CD14-positive monocyte (primary cell): ENCODE data around the gene BICRAL. TPM values are rescaled to one million over a fixed set of nuclear protein-coding genes. Genes with fewer than 3 reads are reported as not detected.
A peak's percentile ranks its signal among the peaks of the same experiment; 100 is the strongest.

Experiments
- DNase-seq, 3 donors: peaks; one replicate each; pipeline ENCODE4 v3.0.0-alpha.2; 2011 to 2022
- H2AFZ ChIP-seq: 2 replicates; pipeline ENCODE4 v1.6.0; 2012; ENCODE audit warnings: mild to moderate bottlenecking, low read depth, low read length, inconsistent platforms; ENCODE audit not compliant: insufficient read depth, poor library complexity, severe bottlenecking
- H3K27ac ChIP-seq, 2 donors: 1 replicate in 1 of 2; 2 replicates in 1 of 2; pipeline ENCODE4 v1.5.1; 2012 to 2013; ENCODE audit warnings: low read length in 2 of 2, control low read depth in 1 of 2, inconsistent platforms in 1 of 2, low read depth in 1 of 2, mild to moderate bottlenecking in 1 of 2
- H3K27me3 ChIP-seq, 2 donors: one replicate each; pipeline versions ENCODE4 v1.6.0 to v1.6.1; 2011 to 2013; ENCODE audit warnings: low read length in 2 of 2; ENCODE audit not compliant: control insufficient read depth in 2 of 2, insufficient read depth in 2 of 2
- H3K36me3 ChIP-seq, 2 donors: replicated peaks in 1 of 2; 1 replicate in 1 of 2; 2 replicates in 1 of 2; pipeline versions ENCODE4 v1.5.1 to v1.6.1; 2012 to 2013; ENCODE audit warnings: low read length in 2 of 2, control low read depth in 1 of 2, inconsistent platforms in 1 of 2, mild to moderate bottlenecking in 1 of 2; ENCODE audit not compliant: insufficient read depth in 2 of 2, control insufficient read depth in 1 of 2
- H3K4me1 ChIP-seq, 2 donors: 1 replicate in 1 of 2; 2 replicates in 1 of 2; pipeline versions ENCODE4 v1.5.1 to v1.6.1; 2012 to 2013; ENCODE audit warnings: low read length in 2 of 2, control low read depth in 1 of 2, inconsistent platforms in 1 of 2, mild to moderate bottlenecking in 1 of 2, moderate library complexity in 1 of 2; ENCODE audit not compliant: insufficient read depth in 2 of 2, control insufficient read depth in 1 of 2
- H3K4me2 ChIP-seq: replicated peaks from 2 replicates; pipeline ENCODE3; 2012; ENCODE audit warnings: low read length, moderate library complexity, mild to moderate bottlenecking; ENCODE audit not compliant: poor library complexity, severe bottlenecking; ENCODE audit errors: extremely low read depth
- H3K4me3 ChIP-seq, 3 experiments: fragments of 200-600 bp in 1 of 3; sonication (generic) in 1 of 3; replicated peaks in 1 of 3; 1 replicate in 2 of 3; 2 replicates in 1 of 3; pipeline ENCODE4 v1.5.1; 2011 to 2013; ENCODE audit warnings: low read length in 3 of 3, mild to moderate bottlenecking in 3 of 3, control low read depth in 2 of 3, low read depth in 2 of 3, inconsistent platforms in 1 of 3, moderate library complexity in 1 of 3
- H3K79me2 ChIP-seq: 2 replicates; pipeline ENCODE4 v1.6.0; 2012; ENCODE audit warnings: mild to moderate bottlenecking, control low read depth, inconsistent platforms, low read length, moderate library complexity; ENCODE audit not compliant: insufficient read depth
- H3K9ac ChIP-seq: 2 replicates; pipeline ENCODE4 v1.6.0; 2017; ENCODE audit warnings: low read length, mild to moderate bottlenecking; ENCODE audit not compliant: insufficient read depth, poor library complexity, severe bottlenecking
- H3K9me3 ChIP-seq, 2 donors: replicated peaks in 1 of 2; 1 replicate in 1 of 2; 2 replicates in 1 of 2; pipeline versions ENCODE4 v1.5.1 to v1.6.1; 2012 to 2013; ENCODE audit warnings: low read length in 2 of 2, control low read depth in 1 of 2; ENCODE audit not compliant: control insufficient read depth in 1 of 2, insufficient read depth in 1 of 2
- H4K20me1 ChIP-seq: 2 replicates; pipeline ENCODE4 v1.6.0; 2012; ENCODE audit warnings: mild to moderate bottlenecking, low read length, control low read depth, moderate library complexity; ENCODE audit not compliant: insufficient read depth
- H3K27ac Mint-ChIP-seq, 7 donors: one replicate each; pipeline ENCODE4 v1.8.0; 2020; ENCODE audit warnings: mild to moderate bottlenecking in 7 of 7, mixed read lengths in 7 of 7, moderate library complexity in 6 of 7, inconsistent platforms in 2 of 7
- H3K27me3 Mint-ChIP-seq, 3 donors: one replicate each; pipeline ENCODE4 v1.8.0; 2021 to 2022; ENCODE audit warnings: low read depth in 3 of 3, mild to moderate bottlenecking in 3 of 3, mixed read lengths in 3 of 3, moderate library complexity in 3 of 3, inconsistent platforms in 1 of 3
- H3K36me3 Mint-ChIP-seq, 2 donors: one replicate each; pipeline ENCODE4 v1.8.0; 2020; ENCODE audit warnings: mixed read lengths in 2 of 2, inconsistent platforms in 1 of 2, mild to moderate bottlenecking in 1 of 2
- H3K4me1 Mint-ChIP-seq: one replicate; pipeline ENCODE4 v1.8.0; 2020; ENCODE audit warnings: mild to moderate bottlenecking, mixed read lengths
- H3K4me3 Mint-ChIP-seq, 2 donors: one replicate each; pipeline ENCODE4 v1.8.0; 2020; ENCODE audit warnings: mild to moderate bottlenecking in 2 of 2, mixed read lengths in 2 of 2, moderate library complexity in 1 of 2
- H3K9me3 Mint-ChIP-seq, 7 donors: one replicate each; pipeline ENCODE4 v1.8.0; 2020 to 2022; ENCODE audit warnings: mixed read lengths in 7 of 7, mild to moderate bottlenecking in 6 of 7, moderate library complexity in 6 of 7, inconsistent platforms in 2 of 7
- CTCF ChIP-seq: fragments of 200-600 bp; IDR thresholded peaks from one replicate; pipeline ENCODE4 v1.8.0; 2022; ENCODE audit warnings: antibody characterized with exemption, mild to moderate bottlenecking
- WGBS: methylation state at CpG from one replicate; pipeline ENCODE4 v1.1.5; 2013; ENCODE audit warnings: missing lambda C conversion rate; ENCODE audit not compliant: insufficient coverage; 5-methylcytosine and 5-hydroxymethylcytosine counted together
- intact Hi-C, 2 donors: fragments of 100-400 bp; cut with micrococcal nuclease; formaldehyde crosslinking; loops; one replicate each; pipeline versions ENCODE4 v1.15.0 to v1.15.1; 2023
- polyA plus RNA-seq, 3 donors: library from polyadenylated mRNA; depleted of rRNA in 1 of 3; unstranded in 2 of 3; stranded (reverse) in 1 of 3; fragments of 300-500 nt in 2 of 3; fragments of >200 nt in 1 of 3; fragmentation: Illumina TruSeq in 2 of 3; gene quantifications; 1 replicate in 2 of 3; 2 replicates in 1 of 3; pipeline ENCODE4 v1.2.3, GENCODE V29; 2012 to 2021

Gene BICRAL
- polyA plus RNA-seq, 3 donors, result 1.6 to 14.6 (median 2.2) TPM

DNA sequence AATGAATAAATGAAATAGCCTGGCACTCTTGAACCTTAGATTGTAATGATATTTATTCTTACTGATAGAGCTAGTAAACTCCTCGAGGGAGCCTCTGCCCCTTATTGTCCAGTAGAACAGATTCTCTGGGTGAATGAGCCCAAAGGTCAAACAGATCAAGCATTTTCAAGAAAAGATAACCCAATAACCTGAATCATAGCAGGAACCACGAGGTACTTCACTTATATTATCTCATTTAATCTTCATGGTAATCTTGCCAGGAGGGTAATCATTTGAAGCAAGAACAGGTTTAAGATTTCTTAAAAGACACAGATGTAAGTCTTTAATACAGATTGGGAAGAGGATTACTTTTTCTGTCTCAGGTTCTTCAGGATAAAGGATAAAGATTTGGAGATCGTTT, 18.9 kb upstream of the BICRAL start:
- Mint-ChIP-seq H3K9me3 (peaks cover 0 to 1% (median 0%) of the 10 kb centered on the region in 7 donors), H3K4me1 (peaks cover 2% of the 10 kb centered on the region), H3K36me3 (peaks cover 34 to 39% of the 10 kb centered on the region in 2 donors), H3K27ac (no peak overlapping the region), H3K27me3 (peaks cover 0 to 2% (median 0%) of the 10 kb centered on the region in 3 donors), H3K4me3 (no peak overlapping the region)
- no peaks in the 10 kb centered on the region for H3K4me1 ChIP-seq
- H3K9me3 ChIP-seq, result no peaks in the 10 kb centered on the region
- H3K9ac ChIP-seq, result no peak overlapping the region
- no peak overlapping the region for H3K27ac ChIP-seq
- no peaks in the 10 kb centered on the region for H3K27me3 ChIP-seq
- WGBS, result no CpG with 5 or more reads among the region's 3 CpGs
- intact Hi-C loops, result no loop called here
- no peaks in the 10 kb centered on the region for H3K79me2 ChIP-seq
- H3K36me3 ChIP-seq, result peaks cover 3 to 35% of the 10 kb centered on the region in 2 donors
- no peak overlapping the region for H2AFZ ChIP-seq
- no peaks in the 10 kb centered on the region for H4K20me1 ChIP-seq
- H3K4me2 ChIP-seq, result no peak overlapping the region
- no peak overlapping the region for H3K4me3 ChIP-seq
- DNase-seq, result no peak
- TF ChIP-seq CTCF, result no peak

DNA sequence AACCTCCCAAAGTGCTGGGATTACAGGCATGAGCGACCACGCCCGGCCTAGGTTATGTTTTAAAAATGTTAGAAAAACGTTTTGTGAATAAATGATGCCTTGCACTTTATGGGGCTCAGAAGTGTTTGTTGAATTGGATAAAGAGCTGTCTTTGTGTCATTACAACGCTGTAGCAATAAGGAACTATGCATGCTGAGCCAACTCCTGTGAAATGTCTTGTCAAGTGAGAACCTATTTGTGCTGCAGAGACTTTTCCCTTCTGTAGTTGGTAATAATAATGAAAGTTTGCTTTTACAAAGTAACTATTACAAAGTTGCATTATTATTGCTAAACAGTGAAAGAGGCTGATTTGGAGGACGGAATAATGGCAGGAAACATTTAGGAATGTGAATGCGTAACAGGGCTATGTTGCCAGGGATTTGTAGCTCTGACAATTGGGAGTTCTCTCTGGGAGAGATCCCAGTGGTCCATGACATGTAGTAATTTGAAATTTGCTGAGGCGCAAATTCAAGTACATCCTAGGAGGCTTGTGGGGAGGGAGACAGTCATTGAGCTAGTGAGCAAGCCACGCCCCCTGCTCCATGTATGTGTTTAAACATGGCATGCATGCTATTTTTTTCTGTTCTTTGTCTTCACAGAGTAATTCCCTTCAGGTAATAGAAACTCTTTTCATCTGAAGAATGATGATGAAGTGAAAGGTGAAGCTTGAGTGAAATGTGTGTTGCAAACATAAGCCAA, 16.8 kb upstream of the BICRAL start:
- H3K4me3 ChIP-seq, result no peak overlapping the region
- H3K4me3 Mint-ChIP-seq, result no peak overlapping the region
- H3K4me1 Mint-ChIP-seq, result peaks cover 7% of the 10 kb centered on the region
- H4K20me1 ChIP-seq, result no peaks in the 10 kb centered on the region
- no peaks in the 10 kb centered on the region for H3K4me1 ChIP-seq
- no peak overlapping the region for H3K27ac ChIP-seq
- TF ChIP-seq CTCF, result no peak
- intact Hi-C loops, result no loop called here
- H3K27ac Mint-ChIP-seq, result peak overlapping the region in 1 of 7 donors; percentile 23
- H3K9ac ChIP-seq, result no peak overlapping the region
- peaks cover 27 to 32% of the 10 kb centered on the region in 2 donors for H3K36me3 Mint-ChIP-seq
- peaks cover 0 to 1% (median 0%) of the 10 kb centered on the region in 7 donors for H3K9me3 Mint-ChIP-seq
- H3K4me2 ChIP-seq, result no peak overlapping the region
- no peak for DNase-seq
- no peaks in the 10 kb centered on the region for H3K27me3 ChIP-seq
- H3K9me3 ChIP-seq, result no peaks in the 10 kb centered on the region
- H3K27me3 Mint-ChIP-seq, result peaks cover 0 to 3% (median 0%) of the 10 kb centered on the region in 3 donors
- H2AFZ ChIP-seq, result no peak overlapping the region
- no peaks in the 10 kb centered on the region for H3K79me2 ChIP-seq
- H3K36me3 ChIP-seq, result peaks cover 3 to 14% of the 10 kb centered on the region in 2 donors
- WGBS, result 100% methylated on average over 4 of the region's 9 CpGs
